Skeletal muscle tissue (tissue), 4 donors: ENCODE results near the gene B3GAT1. TPM values are rescaled to one million over a fixed set of nuclear protein-coding genes. Genes with fewer than 3 reads are reported as not detected.

Experiments
- H3K27ac ChIP-seq: one replicate; pipeline ENCODE4 v1.7.0; 2013; ENCODE audit warnings: mild to moderate bottlenecking, low read depth, low read length, inconsistent platforms
- H3K27me3 ChIP-seq, 3 donors: one replicate each; pipeline ENCODE4 v1.7.0; 2013; ENCODE audit warnings: low read length in 3 of 3; ENCODE audit not compliant: control insufficient read depth in 3 of 3, insufficient read depth in 3 of 3
- H3K36me3 ChIP-seq, 3 donors: one replicate each; pipeline ENCODE4 v1.7.0; 2013; ENCODE audit warnings: low read length in 3 of 3; ENCODE audit not compliant: control insufficient read depth in 3 of 3, insufficient read depth in 3 of 3
- H3K4me1 ChIP-seq, 3 donors: one replicate each; pipeline ENCODE4 v1.7.0; 2013; ENCODE audit warnings: low read length in 3 of 3, mild to moderate bottlenecking in 3 of 3; ENCODE audit not compliant: control insufficient read depth in 3 of 3, insufficient read depth in 3 of 3
- H3K4me3 ChIP-seq, 3 donors: one replicate each; pipeline ENCODE4 v1.7.0; 2013; ENCODE audit warnings: low read length in 3 of 3
- H3K9ac ChIP-seq, 3 donors: one replicate each; pipeline ENCODE4 v1.7.0; 2013; ENCODE audit warnings: low read length in 3 of 3, mild to moderate bottlenecking in 3 of 3, moderate library complexity in 2 of 3, low read depth in 1 of 3
- H3K9me3 ChIP-seq, 3 donors: one replicate each; pipeline ENCODE4 v1.7.0; 2013; ENCODE audit warnings: low read length in 3 of 3; ENCODE audit not compliant: control insufficient read depth in 3 of 3
- total RNA-seq: library from RNA; depleted of rRNA; stranded (reverse); fragments of >200 nt; gene quantifications from one replicate; pipeline ENCODE4 v1.2.3, GENCODE V29; 2014
- donor health status: Osteomylitis.

Gene B3GAT1
- total RNA-seq, 1 donor from 2014 or later: under 0.01 TPM

- Histone ChIP-seq H3K36me3 (no peaks in the 10 kb centered on the region), H3K4me3 (no peak overlapping the region), H3K27me3 (peaks cover 0 to 19% (median 6%) of the 10 kb centered on the region in 3 donors), H3K9me3 (no peaks in the 10 kb centered on the region), H3K27ac (no peak overlapping the region), H3K9ac (no peak overlapping the region), H3K4me1 (no peaks in the 10 kb centered on the region)
Measured at GRCh38 chr11:134360050-134360835, 51.8 kb downstream of the B3GAT1 start.

- no peak overlapping the region for H3K27ac ChIP-seq
- H3K9me3 ChIP-seq: no peaks in the 10 kb centered on the region
- H3K9ac ChIP-seq: no peak overlapping the region
- H3K27me3 ChIP-seq: peaks cover 0 to 19% (median 6%) of the 10 kb centered on the region in 3 donors
- no peak overlapping the region for H3K4me3 ChIP-seq
- H3K4me1 ChIP-seq: no peaks in the 10 kb centered on the region
- H3K36me3 ChIP-seq: no peaks in the 10 kb centered on the region
Measured at GRCh38 chr11:134359646-134360045, 52.4 kb downstream of the B3GAT1 start.

- H3K4me3 ChIP-seq: no peak overlapping the region
- H3K27me3 ChIP-seq: peaks cover 0 to 15% (median 6%) of the 10 kb centered on the region in 3 donors
- H3K9ac ChIP-seq: no peak overlapping the region
- no peaks in the 10 kb centered on the region for H3K4me1 ChIP-seq
- H3K9me3 ChIP-seq: no peaks in the 10 kb centered on the region
- H3K27ac ChIP-seq: no peak overlapping the region
- H3K36me3 ChIP-seq: no peaks in the 10 kb centered on the region
Measured at GRCh38 chr11:134358856-134359490, 53.1 kb downstream of the B3GAT1 start.

DNA sequence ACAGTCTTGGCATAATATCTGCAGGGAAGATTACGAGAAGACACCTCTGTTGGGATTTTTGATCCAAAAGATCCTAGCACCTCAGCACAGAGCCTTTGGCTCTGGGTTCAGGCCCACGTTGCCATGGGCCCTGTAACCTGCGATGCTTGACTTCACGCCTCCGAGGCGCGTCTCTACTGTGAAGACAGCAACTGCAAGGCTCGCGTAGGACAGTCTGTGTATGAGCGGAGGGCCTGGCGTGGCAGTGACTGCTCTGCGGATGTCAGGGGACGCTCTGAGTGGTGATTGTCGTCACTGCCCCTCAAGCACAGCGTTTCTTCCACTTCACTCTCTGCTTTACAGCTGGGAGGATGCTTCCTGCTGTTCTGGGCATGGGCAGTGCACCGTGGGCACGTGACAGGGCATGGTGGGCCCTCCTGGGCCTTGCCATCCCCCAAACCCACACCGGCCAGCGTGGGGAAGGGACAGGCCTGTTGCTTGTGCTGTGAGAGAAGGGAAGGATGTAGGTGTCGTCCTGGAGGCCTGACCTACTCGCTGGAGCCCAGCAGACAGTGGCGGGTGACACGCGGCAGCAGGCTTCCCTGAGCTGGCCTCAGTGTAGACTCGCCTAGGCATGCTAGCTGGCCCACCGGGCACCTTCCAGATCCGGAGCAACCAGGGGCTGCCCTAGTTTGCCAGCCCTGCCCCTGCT is 53.7 kb downstream of the B3GAT1 start:
- H3K4me3 ChIP-seq: no peak overlapping the region
- H3K27ac ChIP-seq: no peak overlapping the region
- no peak overlapping the region for H3K9ac ChIP-seq
- H3K36me3 ChIP-seq: no peaks in the 10 kb centered on the region
- H3K4me1 ChIP-seq: no peaks in the 10 kb centered on the region
- H3K9me3 ChIP-seq: no peaks in the 10 kb centered on the region
- H3K27me3 ChIP-seq: peaks cover 0 to 14% (median 6%) of the 10 kb centered on the region in 3 donors

DNA sequence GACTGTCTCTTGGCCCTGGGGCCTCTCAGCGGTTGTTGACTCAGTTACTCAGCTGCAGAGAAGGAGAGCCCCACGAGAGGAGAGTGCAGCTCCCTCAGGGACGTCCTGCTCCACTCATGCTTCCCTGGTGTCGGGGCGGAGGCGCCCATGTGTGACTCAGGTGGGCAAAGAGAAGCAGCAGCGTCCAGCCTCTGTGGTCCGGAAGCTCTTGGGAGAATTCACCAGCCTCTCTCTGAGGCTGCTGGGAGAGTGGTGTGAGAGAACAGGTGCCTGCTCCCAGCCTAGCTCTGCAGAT is 54.5 kb downstream of the B3GAT1 start:
- no peak overlapping the region for H3K9ac ChIP-seq
- H3K4me3 ChIP-seq: no peak overlapping the region
- no peak overlapping the region for H3K27ac ChIP-seq
- no peaks in the 10 kb centered on the region for H3K36me3 ChIP-seq
- peaks cover 0 to 10% (median 6%) of the 10 kb centered on the region in 3 donors for H3K27me3 ChIP-seq
- no peaks in the 10 kb centered on the region for H3K4me1 ChIP-seq
- H3K9me3 ChIP-seq: no peaks in the 10 kb centered on the region

- Histone ChIP-seq H3K27me3 (peaks cover 0 to 10% (median 6%) of the 10 kb centered on the region in 3 donors), H3K27ac (no peak overlapping the region), H3K36me3 (no peaks in the 10 kb centered on the region), H3K4me1 (no peaks in the 10 kb centered on the region), H3K9me3 (no peaks in the 10 kb centered on the region), H3K9ac (no peak overlapping the region), H3K4me3 (no peak overlapping the region)
Measured at GRCh38 chr11:134356656-134357544, 55.1 kb downstream of the B3GAT1 start.

DNA sequence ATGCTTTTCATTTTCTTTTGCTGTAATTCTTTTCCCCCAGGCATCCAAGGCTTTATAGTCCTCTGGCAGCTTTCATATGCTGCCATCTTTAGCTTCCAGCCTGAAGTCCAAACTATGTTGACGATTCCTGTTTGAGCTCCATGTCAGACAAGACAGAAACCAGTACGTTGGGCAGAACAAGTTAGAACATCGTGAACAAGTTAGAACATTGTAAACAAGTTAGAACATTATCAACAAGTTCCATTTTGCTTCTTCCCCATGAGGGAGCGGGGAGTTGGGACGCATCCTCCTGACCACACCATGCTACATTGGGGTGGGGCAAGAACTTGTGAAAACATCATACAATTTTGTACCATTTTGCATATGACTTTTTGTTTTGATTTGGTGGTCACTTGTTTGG is 56.4 kb downstream of the B3GAT1 start:
- Histone ChIP-seq H3K9me3 (no peaks in the 10 kb centered on the region), H3K36me3 (no peaks in the 10 kb centered on the region), H3K27ac (no peak overlapping the region), H3K27me3 (peaks cover 0 to 10% (median 6%) of the 10 kb centered on the region in 3 donors), H3K4me3 (no peak overlapping the region), H3K9ac (no peak overlapping the region), H3K4me1 (no peaks in the 10 kb centered on the region)

DNA sequence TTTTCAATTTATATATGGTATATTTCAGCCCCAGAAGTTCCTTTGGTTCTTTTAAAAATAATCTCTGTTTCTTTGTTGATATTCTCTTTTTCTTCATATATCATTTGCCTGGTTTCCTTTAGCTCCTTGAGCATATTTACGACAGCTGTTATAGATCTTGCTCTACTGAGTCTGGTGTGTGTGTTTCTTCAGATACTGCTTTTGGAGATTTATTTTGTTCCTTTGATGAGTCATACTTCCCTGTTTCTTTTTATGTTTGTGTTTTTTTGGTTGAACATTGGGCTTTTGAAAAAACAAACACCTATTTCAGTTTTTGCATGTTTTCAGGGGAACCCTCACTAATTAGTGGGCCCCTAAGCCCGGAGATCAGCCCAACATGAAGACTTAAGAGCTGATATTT is 56.9 kb downstream of the B3GAT1 start:
- H3K36me3 ChIP-seq: no peaks in the 10 kb centered on the region
- no peak overlapping the region for H3K27ac ChIP-seq
- peaks cover 0 to 8% (median 6%) of the 10 kb centered on the region in 3 donors for H3K27me3 ChIP-seq
- H3K9me3 ChIP-seq: no peaks in the 10 kb centered on the region
- no peak overlapping the region for H3K9ac ChIP-seq
- no peaks in the 10 kb centered on the region for H3K4me1 ChIP-seq
- no peak overlapping the region for H3K4me3 ChIP-seq

DNA sequence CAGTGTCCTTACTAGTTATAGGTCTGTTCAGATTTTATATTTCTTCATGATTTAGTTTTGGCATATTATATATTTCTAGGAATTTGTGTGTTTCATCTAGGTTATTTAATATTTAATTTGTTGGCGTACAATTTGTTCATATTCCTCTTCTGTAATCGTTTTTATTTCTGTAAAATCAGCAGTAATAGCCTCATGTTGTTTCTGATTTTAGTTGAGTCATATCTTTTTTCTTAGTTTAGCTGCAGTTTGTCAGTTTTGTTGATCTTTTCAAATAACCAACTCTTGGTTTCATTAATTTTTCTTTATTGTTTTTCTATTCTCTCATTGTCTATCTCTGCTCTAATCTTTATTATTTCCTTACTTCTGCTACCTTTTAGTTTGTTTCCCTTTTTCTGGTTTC is 59.9 kb downstream of the B3GAT1 start:
- Histone ChIP-seq H3K36me3 (no peaks in the 10 kb centered on the region), H3K27me3 (peaks cover 0 to 2% (median 2%) of the 10 kb centered on the region in 3 donors), H3K4me3 (no peak overlapping the region)

More for the DNA sequence above, 59.9 kb downstream of the B3GAT1 start:
- H3K9ac ChIP-seq: no peak overlapping the region
- H3K9me3 ChIP-seq: no peaks in the 10 kb centered on the region
- H3K4me1 ChIP-seq: no peaks in the 10 kb centered on the region
- H3K27ac ChIP-seq: no peak overlapping the region
